ENCODE measurements around the gene HRAS.

HRAS gene

DNA sequence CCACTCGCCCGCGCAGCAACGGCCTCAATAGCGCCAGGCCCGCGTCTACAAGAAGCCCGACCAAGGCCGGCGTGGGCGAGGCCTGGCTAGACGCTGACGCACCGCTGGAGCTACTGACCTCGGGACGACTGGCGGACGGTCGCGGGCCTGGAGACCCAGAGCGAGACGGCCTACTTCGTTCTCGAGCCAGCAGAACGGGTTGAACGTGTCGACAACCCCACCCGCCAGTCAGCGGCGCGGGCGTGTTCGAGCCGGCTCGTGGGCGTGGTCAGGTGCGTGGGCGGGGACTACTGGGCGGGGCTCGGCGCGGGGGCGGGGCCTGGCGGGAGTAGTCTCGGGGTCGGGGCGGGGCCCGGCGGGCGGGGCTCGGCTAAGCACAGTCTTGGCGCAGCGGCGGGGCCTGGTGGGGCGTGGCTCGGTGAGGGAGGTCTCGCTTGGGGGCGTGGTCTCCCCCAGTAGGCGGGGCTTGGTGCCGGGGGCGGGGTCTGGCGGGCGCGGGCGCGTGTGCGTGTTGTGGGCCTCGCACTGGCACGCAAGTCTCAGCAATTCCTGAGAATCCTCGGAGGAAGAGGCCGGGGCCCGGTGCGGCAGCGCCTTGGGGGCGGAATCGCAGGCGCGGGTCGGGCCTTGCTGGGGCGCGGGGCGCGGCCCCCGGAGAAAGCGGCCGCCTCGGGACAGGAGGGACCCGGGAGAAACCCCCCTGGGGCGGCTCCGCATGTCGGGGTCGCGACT is 28.2 kb downstream of the HRAS start, which contains the start of gene RNH1:
Gene RNH1, minus strand, starts transcription at position 248 of the 732 bp plus-strand sequence. CDS start 5,080 bp downstream, outside the sequence.
- peak; percentile 81 for DNase-seq

DNA sequence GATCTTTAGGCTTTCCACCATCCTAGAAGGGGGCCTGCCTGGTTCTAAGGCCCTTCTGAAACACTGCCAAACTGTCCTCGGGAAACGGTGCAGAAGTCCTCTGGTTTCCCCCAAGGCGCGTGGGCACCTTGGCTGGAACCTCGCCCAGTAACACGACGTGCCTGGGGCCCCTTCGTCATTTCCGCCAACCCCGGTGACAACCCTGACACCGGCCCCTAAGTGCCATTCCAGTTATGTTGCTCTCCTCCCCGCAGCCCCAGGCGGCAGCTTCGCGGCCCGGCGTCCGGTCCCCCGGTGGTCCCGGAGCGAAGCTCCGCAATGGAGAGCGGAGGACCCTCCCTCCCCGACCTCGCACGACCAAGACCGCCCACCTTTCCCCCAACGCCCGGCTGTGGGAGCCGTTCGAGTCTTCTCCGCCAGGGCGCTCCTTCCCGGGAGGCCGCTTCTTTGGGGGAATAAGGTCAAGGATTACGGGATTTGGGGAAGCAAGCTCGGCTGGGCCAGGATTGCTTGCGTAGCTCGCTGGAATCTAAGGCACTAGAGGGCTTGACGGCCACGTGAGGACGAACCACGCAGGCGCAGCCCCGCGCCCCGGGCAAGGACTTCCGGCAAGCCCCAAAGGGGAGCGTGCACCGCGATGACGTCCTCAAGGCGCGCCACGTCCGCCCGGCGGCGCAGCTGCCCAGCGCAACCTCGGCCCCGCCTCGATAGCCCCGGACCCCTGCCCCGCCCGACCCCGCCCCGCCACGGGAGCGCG is 29.0 kb downstream of the HRAS start:
- peak; percentile 95 for DNase-seq

GRCh38 chr11:504994-505344 is 30.4 kb downstream of the HRAS start:
- no peak for DNase-seq

DNA sequence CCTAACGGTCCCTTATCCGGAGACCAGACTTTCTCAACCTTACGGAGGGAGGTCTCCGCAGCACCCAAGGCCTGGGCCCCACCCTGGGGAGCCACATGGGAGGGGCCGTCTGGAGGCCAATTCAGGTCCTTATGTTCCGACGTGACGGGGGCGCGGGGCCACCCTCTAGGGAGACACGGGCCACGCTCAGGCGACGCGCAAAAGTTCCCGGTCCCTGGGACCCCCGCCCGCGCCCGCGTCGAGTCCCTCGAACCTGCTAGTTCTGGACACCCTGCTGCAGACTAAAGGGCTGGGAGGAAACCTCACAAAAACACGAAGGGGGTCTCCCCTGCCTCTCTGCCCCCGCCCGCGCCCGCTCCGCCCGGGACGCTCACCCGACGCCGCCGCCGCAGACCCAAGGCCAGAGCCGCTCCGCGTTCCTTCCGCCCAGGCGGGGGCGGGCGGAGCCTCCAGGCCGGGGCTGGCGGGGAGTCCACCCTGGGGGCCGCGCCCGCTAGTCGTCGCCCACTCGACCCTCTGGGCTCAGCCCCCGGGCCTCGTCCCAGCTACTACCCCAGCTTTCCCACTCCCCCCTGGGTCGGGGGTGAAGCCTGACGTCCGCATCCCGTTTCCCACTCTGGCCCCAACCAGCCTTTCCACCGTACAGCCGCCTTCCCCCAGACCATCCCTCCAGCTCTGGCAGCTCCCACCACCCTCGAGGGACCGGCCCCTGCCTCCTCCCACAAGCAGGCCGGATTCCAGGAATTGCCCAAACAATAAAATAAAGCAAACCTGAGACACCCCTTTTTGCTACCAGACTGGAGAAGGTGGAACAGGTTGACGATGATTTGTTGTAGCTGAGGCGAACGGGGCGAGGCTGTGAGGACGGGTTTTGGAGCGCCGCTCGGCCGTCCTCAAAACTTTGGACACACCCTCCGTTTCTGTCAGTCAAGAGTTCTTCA is 31.1 kb downstream of the HRAS start:
- no peak for DNase-seq

GRCh38 chr11:503179-503981 is 32.0 kb downstream of the HRAS start:
- no peak for DNase-seq

- DNase-seq: no peak
Observed at GRCh38 chr11:502288-503178, 32.8 kb downstream of the HRAS start.

GRCh38 chr11:501683-502287 is 33.6 kb downstream of the HRAS start:
- DNase-seq: no peak

GRCh38 chr11:501001-501682 is 34.2 kb downstream of the HRAS start:
- no peak for DNase-seq

GRCh38 chr11:499201-500076 is 35.9 kb downstream of the HRAS start:
- no peak for DNase-seq

GRCh38 chr11:498297-499181 is 36.8 kb downstream of the HRAS start:
- no peak for DNase-seq

DNA sequence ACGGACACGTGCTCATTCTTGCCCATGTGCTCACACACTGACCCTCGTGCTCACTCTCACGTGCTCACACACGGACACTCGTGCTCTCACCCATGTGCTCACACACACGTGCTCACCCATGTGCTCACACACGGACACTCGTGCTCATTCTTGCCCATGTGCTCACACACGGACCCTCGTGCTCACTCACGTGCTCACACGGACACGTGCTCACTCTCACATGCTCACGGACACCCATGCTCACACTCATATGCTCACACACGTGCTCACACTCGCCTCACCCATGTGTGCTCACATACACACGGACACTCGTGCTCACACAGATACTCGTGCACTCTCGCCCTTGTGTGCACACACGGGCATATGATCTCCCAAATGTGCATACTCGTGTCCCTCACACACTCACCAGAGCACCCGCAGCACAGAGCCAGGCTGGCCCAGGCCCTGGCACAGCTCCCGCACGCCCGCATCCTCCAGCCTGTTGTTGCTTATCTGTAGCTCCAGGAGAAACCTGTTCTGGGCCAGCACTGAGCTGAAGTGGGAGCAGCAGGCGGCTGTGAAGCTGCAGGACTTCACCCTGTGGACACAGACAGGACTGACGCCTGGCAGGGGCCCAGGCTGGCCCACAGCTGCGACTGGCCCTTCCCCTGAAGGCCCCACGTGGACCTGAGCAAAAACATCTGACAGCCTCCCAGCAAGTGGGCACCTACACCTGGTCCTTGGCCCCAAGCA is 37.6 kb downstream of the HRAS start:
- no peak for DNase-seq

DNA sequence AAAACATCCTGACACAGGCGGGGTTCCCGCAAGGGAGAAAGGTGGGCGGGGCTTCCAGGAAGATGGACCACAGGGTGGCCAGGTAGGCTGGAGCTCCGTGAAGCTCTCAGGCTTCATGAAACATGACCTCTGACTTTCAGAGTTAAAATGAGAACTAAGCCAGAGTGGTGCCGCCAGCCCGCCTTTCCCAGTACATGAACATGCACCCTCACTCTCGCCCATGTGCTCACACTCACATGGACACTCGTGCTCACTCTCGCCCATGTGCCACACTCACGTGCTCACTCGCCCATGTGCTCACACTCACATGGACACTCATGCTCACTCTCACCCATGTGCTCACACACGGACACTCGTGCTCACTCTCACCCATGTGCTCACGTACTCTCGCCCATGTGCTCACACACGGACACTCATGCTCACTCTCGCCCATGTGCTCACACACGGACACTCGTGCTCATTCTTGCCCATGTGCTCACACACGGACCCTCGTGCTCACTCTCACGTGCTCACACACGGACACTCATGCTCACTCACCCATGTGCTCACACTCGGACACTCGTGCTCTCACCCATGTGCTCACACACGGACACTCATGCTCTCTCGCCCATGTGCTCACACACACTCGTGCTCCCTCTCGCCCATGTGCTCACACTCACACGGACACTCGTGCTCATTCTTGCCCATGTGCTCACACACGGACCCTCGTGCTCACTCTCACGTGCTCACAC is 38.4 kb downstream of the HRAS start:
- DNase-seq: no peak

DNA sequence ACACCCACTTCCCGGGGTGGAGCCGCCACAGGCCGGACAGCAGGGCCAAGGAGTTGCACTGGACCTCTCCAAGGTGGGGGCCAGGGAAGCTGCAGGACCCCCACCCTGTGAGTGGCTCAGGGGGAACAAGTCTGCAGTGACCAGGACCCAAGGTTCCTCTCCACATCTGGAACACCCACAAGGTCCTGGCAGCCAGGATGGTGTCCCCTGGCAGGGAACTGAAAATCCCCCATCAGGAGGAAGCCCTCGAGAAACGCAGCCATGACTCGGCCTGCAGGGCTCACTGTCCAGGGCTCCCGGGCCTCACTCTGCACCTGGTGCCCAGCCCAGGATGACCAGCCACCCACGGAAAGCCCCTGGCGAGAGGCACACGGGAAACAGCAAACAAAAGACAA is 39.8 kb downstream of the HRAS start:
- DNase-seq: no peak

GRCh38 chr11:494761-495536 is 40.4 kb downstream of the HRAS start:
- no peak for DNase-seq

- no peak for DNase-seq
Observed at GRCh38 chr11:492427-493226, 42.7 kb downstream of the HRAS start.

All from NCI-H1436 (cell line).